ENCODE measurements around the gene CTSH. TPM values are rescaled to one million over a fixed set of nuclear protein-coding genes. Genes with fewer than 3 reads are reported as not detected.

Gene CTSH
- total and polyA plus RNA-seq, 2 of the 13 experiments (the other 11 are each of a cell fraction or from before 2014, with no cell fraction given): 265 to 653 TPM

- peak; percentile 77; the same call in 1 of the 2 replicates for TF ChIP-seq ZBTB4 (CRISPR knock-in tag; IDR thresholded peaks at IDR 0.05; ENCODE audit: borderline replicate concordance)
- peak; percentile 82; the same call in 1 of the 2 replicates for TF ChIP-seq ZC3H13 (CRISPR knock-in tag; IDR thresholded peaks at IDR 0.05)
- TF ChIP-seq RBAK (CRISPR knock-in tag; IDR thresholded peaks at IDR 0.05): no peak
- TF ChIP-seq SP2 (CRISPR knock-in tag; IDR thresholded peaks at IDR 0.05): 0 out of 2 replicates have a peak, but pooled peaks have one; percentile 32
- no peak for TF ChIP-seq AFF4 (CRISPR knock-in tag; IDR thresholded peaks at IDR 0.05)
- no peak; the same call in 1 of the 2 replicates for TF ChIP-seq SAFB2 (CRISPR knock-in tag; IDR thresholded peaks at IDR 0.05; ENCODE audit: borderline replicate concordance, low read depth)
- no peak for TF ChIP-seq ZNF138 (CRISPR knock-in tag; IDR thresholded peaks at IDR 0.05; ENCODE audit: low read depth)
- TF ChIP-seq ZFP62 (CRISPR knock-in tag; IDR thresholded peaks at IDR 0.05): no peak
- no peak for TF ChIP-seq ZFP41 (CRISPR knock-in tag; IDR thresholded peaks at IDR 0.05; ENCODE audit: borderline replicate concordance)
- TF ChIP-seq ZNF263 (CRISPR knock-in tag; IDR thresholded peaks at IDR 0.05): peak; percentile 74
- no peak for TF ChIP-seq PTBP1 (IDR thresholded peaks at IDR 0.05; ENCODE audit: low read depth, low read length, poor library complexity, severe bottlenecking)
- TF ChIP-seq TFDP1 (CRISPR knock-in tag; IDR thresholded peaks at IDR 0.05; ENCODE audit: borderline replicate concordance): peak; percentile 94; the same call in 1 of the 2 replicates
- TF ChIP-seq ZNF703 (CRISPR knock-in tag; IDR thresholded peaks at IDR 0.05; ENCODE audit: borderline replicate concordance): 0 out of 2 replicates have a peak, but pooled peaks have one; percentile 61
- TF ChIP-seq ZNF180 (CRISPR knock-in tag; IDR thresholded peaks at IDR 0.05; ENCODE audit: borderline replicate concordance, low read depth): no peak
- TF ChIP-seq CERS6 (CRISPR knock-in tag; IDR thresholded peaks at IDR 0.05): no peak
These were observed at the start of gene CTSH (continued) for GRCh38 chr15:78944669-78945407.
